ENCODE data around the gene EML6. TPM values are rescaled to one million over a fixed set of nuclear protein-coding genes. Genes with fewer than 3 reads are reported as not detected.

The EML6 gene
- total and polyA plus RNA-seq, 4 donors = 0.94 to 5.1 (median 2.0) TPM

GRCh38 chr2:54768772-54769428, 45.4 kb downstream of the EML6 start:
- H3K9me3 ChIP-seq (ENCODE audit: control insufficient read depth in 4 of 4, insufficient read depth in 3 of 4, low read length in 3 of 4) = peaks cover 0 to 2% (median 0%) of the 10 kb centered on the region in 4 donors
- no peaks in the 10 kb centered on the region for H3K36me3 ChIP-seq (ENCODE audit: control insufficient read depth in 4 of 4, insufficient read depth in 4 of 4, low read length in 4 of 4)
- DNase-seq (peak in 1 of 3 donors; percentile 4), ATAC-seq (ENCODE audit: insufficient read depth, low FRiP score) (no peak)
- H3K4me1 ChIP-seq (ENCODE audit: control insufficient read depth in 5 of 5, insufficient read depth in 5 of 5, low read length in 5 of 5) = no peaks in the 10 kb centered on the region
- H3K27ac ChIP-seq (ENCODE audit: low read depth in 1 of 2, low read length in 1 of 2) = no peak overlapping the region
- H3K4me3 ChIP-seq = no peak overlapping the region
- H3K27me3 ChIP-seq (ENCODE audit: control insufficient read depth in 3 of 3, insufficient read depth in 3 of 3, low read length in 2 of 3) = no peaks in the 10 kb centered on the region
- TF ChIP-seq, protein P1, sequence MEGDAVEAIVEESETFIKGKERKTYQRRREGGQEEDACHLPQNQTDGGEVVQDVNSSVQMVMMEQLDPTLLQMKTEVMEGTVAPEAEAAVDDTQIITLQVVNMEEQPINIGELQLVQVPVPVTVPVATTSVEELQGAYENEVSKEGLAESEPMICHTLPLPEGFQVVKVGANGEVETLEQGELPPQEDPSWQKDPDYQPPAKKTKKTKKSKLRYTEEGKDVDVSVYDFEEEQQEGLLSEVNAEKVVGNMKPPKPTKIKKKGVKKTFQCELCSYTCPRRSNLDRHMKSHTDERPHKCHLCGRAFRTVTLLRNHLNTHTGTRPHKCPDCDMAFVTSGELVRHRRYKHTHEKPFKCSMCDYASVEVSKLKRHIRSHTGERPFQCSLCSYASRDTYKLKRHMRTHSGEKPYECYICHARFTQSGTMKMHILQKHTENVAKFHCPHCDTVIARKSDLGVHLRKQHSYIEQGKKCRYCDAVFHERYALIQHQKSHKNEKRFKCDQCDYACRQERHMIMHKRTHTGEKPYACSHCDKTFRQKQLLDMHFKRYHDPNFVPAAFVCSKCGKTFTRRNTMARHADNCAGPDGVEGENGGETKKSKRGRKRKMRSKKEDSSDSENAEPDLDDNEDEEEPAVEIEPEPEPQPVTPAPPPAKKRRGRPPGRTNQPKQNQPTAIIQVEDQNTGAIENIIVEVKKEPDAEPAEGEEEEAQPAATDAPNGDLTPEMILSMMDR (IDR thresholded peaks at IDR 0.05; ENCODE audit: control extremely low read depth, extremely low read depth) = no peak
- H3K9ac ChIP-seq (ENCODE audit: insufficient read depth in 1 of 2, low read length in 2 of 2) = no peak overlapping the region
- WGBS, 2 donors = 59 to 66% methylated on average over 1 of the region's 1 CpG

GRCh38 chr2:54770211-54770610, 46.7 kb downstream of the EML6 start:
- no peak overlapping the region for H3K9ac ChIP-seq (ENCODE audit: insufficient read depth in 1 of 2, low read length in 2 of 2)
- ATAC-seq (ENCODE audit: insufficient read depth, low FRiP score) = no peak
- H3K9me3 ChIP-seq (ENCODE audit: control insufficient read depth in 4 of 4, insufficient read depth in 3 of 4, low read length in 3 of 4) = peaks cover 0 to 7% (median 0%) of the 10 kb centered on the region in 4 donors
- DNase-seq = no peak
- H3K4me3 ChIP-seq = no peak overlapping the region
- no peaks in the 10 kb centered on the region for H3K36me3 ChIP-seq (ENCODE audit: control insufficient read depth in 4 of 4, insufficient read depth in 4 of 4, low read length in 4 of 4)
- H3K27me3 ChIP-seq (ENCODE audit: control insufficient read depth in 3 of 3, insufficient read depth in 3 of 3, low read length in 2 of 3) = no peaks in the 10 kb centered on the region
- no peaks in the 10 kb centered on the region for H3K4me1 ChIP-seq (ENCODE audit: control insufficient read depth in 5 of 5, insufficient read depth in 5 of 5, low read length in 5 of 5)
- TF ChIP-seq, protein P1 (IDR thresholded peaks at IDR 0.05; ENCODE audit: control extremely low read depth, extremely low read depth) = no peak
- H3K27ac ChIP-seq (ENCODE audit: low read depth in 1 of 2, low read length in 1 of 2) = no peak overlapping the region
- WGBS, 2 donors = 82 to 86% methylated on average over 2 of the region's 2 CpGs

- H3K27me3 ChIP-seq (ENCODE audit: control insufficient read depth in 3 of 3, insufficient read depth in 3 of 3, low read length in 2 of 3) = no peaks in the 10 kb centered on the region
- ATAC-seq (ENCODE audit: insufficient read depth, low FRiP score) (no peak), DNase-seq (no peak)
- no peaks in the 10 kb centered on the region for H3K4me1 ChIP-seq (ENCODE audit: control insufficient read depth in 5 of 5, insufficient read depth in 5 of 5, low read length in 5 of 5)
- peaks cover 0 to 8% (median 0%) of the 10 kb centered on the region in 4 donors for H3K9me3 ChIP-seq (ENCODE audit: control insufficient read depth in 4 of 4, insufficient read depth in 3 of 4, low read length in 3 of 4)
- WGBS, 2 donors = 74 to 93% methylated on average over 3 of the region's 3 CpGs
- no peaks in the 10 kb centered on the region for H3K36me3 ChIP-seq (ENCODE audit: control insufficient read depth in 4 of 4, insufficient read depth in 4 of 4, low read length in 4 of 4)
- TF ChIP-seq, protein P1 (IDR thresholded peaks at IDR 0.05; ENCODE audit: control extremely low read depth, extremely low read depth) = no peak
- H3K9ac ChIP-seq (ENCODE audit: insufficient read depth in 1 of 2, low read length in 2 of 2) = no peak overlapping the region
- H3K27ac ChIP-seq (ENCODE audit: low read depth in 1 of 2, low read length in 1 of 2) = no peak overlapping the region
- H3K4me3 ChIP-seq = no peak overlapping the region
Observed at GRCh38 chr2:54770676-54771075, 47.2 kb downstream of the EML6 start.
